GM12878 (cell line): ENCODE measurements around the gene PAM. TPM values are rescaled to one million over a fixed set of nuclear protein-coding genes. Genes with fewer than 3 reads are reported as not detected.

Source experiments
- ATAC-seq: fragments of 200-7000 bp; cut with Tn5 transposase; 3 replicates; pipeline ENCODE4 v1.9.1; 2020; ENCODE audit warnings: mild to moderate bottlenecking, moderate library complexity
- BruUV-seq: library from RNA; stranded (reverse); fragments of 400-500 nt; replicated peaks from 2 replicates; lab custom pipeline; 2021; lab: Mats Ljungman, UMichigan
- CTCF ChIA-PET: fragments of 300-600 bp; sonication (Branson Sonifier 250); formaldehyde crosslinking; extraction: SDS; loops from one replicate; lab custom pipeline; 2021; ENCODE audit warnings: inconsistent platforms; lab: Yijun Ruan, JAX
- POLR2A ChIA-PET: fragments of 350-600 bp; formaldehyde crosslinking; extraction: SDS; loops from one replicate; lab custom pipeline; 2021; ENCODE audit warnings: inconsistent platforms; lab: Charles Lee
- RAD21 ChIA-PET: fragments of 300-600 bp; sonication (Branson Sonifier 250); formaldehyde crosslinking; loops from one replicate; lab custom pipeline; 2023; ENCODE audit warnings: antibody characterized with exemption; ENCODE audit not compliant: unreplicated experiment; lab: Charles Lee
- SMC1A ChIA-PET: fragments of 300-600 bp; sonication (Branson Sonifier 250); formaldehyde crosslinking; loops from one replicate; lab custom pipeline; 2023; ENCODE audit not compliant: unreplicated experiment, uncharacterized antibody; lab: Charles Lee
- DNase-seq: peaks from one replicate; pipeline ENCODE4 v3.0.0-alpha.2; 2011; ENCODE audit warnings: low read depth, low spot score
- FAIRE-seq: peaks from 3 replicates; lab custom pipeline; 2011; peaks lifted over from hg19 to GRCh38; lab: Jason Lieb, UNC
- H2AFZ ChIP-seq: 2 replicates; pipeline ENCODE4 v1.6.0; 2011; ENCODE audit warnings: low read depth, low read length, control low read depth; ENCODE audit not compliant: control insufficient read depth
- H3K27ac ChIP-seq: 2 replicates; pipeline ENCODE4 v1.5.1; 2011; ENCODE audit warnings: control low read depth; ENCODE audit not compliant: control insufficient read depth, insufficient read depth
- H3K27me3 ChIP-seq, 2 experiments: replicated peaks in 1 of 2; 2 replicates each; pipeline versions ENCODE4 v1.6.0 to v1.6.1; 2011; ENCODE audit warnings: low read length in 1 of 2; ENCODE audit not compliant: control insufficient read depth in 2 of 2, insufficient read depth in 2 of 2
- H3K36me3 ChIP-seq, 2 experiments: 2 replicates each; pipeline ENCODE4 v1.5.1; 2011; ENCODE audit warnings: low read length in 1 of 2; ENCODE audit not compliant: control insufficient read depth in 2 of 2, insufficient read depth in 2 of 2
- H3K4me1 ChIP-seq: 2 replicates; pipeline ENCODE4 v1.6.1; 2011; ENCODE audit warnings: mild to moderate bottlenecking, low read length, moderate library complexity, mixed read lengths; ENCODE audit not compliant: control insufficient read depth, insufficient read depth
- H3K4me2 ChIP-seq: 2 replicates; pipeline ENCODE4 v1.6.0; 2011; ENCODE audit warnings: control low read depth; ENCODE audit not compliant: control insufficient read depth, insufficient read depth
- H3K4me3 ChIP-seq: fragments of 200-600 bp; sonication (generic); 2 replicates; pipeline ENCODE4 v1.5.1; 2016
- H3K79me2 ChIP-seq: 2 replicates; pipeline ENCODE4 v1.6.0; 2011; ENCODE audit warnings: low read length; ENCODE audit not compliant: control insufficient read depth, insufficient read depth
- H3K9ac ChIP-seq: 2 replicates; pipeline ENCODE4 v1.8.0; 2011; ENCODE audit warnings: low read length, control low read depth, mixed read lengths; ENCODE audit not compliant: control insufficient read depth, insufficient read depth
- H3K9me3 ChIP-seq: replicated peaks from 3 replicates; pipeline ENCODE4 v1.5.1; 2011; ENCODE audit warnings: mild to moderate bottlenecking, low read length; ENCODE audit not compliant: control insufficient read depth, insufficient read depth
- H4K20me1 ChIP-seq: 2 replicates; pipeline ENCODE4 v1.6.0; 2011; ENCODE audit not compliant: control insufficient read depth, insufficient read depth
- ATF7 ChIP-seq: fragments of 450-650 bp; IDR thresholded peaks from 2 replicates; pipeline ENCODE4 v1.6.1; 2016; ENCODE audit warnings: low read depth, mild to moderate bottlenecking
- BACH1 ChIP-seq: fragments of 450-650 bp; IDR thresholded peaks from 2 replicates; pipeline ENCODE4 v1.6.1; 2017; ENCODE audit warnings: mild to moderate bottlenecking, borderline replicate concordance
- BHLHE40 ChIP-seq, 2 experiments: fragments of 450-650 bp in 1 of 2; IDR thresholded peaks; 2 replicates each; pipeline ENCODE4 v1.6.1; 2011 to 2017; ENCODE audit warnings: low read depth in 2 of 2, borderline replicate concordance in 1 of 2, improper control_type of control experiment in 1 of 2, low read length in 1 of 2, mild to moderate bottlenecking in 1 of 2
- CREM ChIP-seq: IDR thresholded peaks from 2 replicates; pipeline ENCODE4 v1.6.1; 2014; ENCODE audit warnings: antibody characterized with exemption, low read depth
- EED ChIP-seq: sonication (generic); IDR thresholded peaks from 2 replicates; pipeline ENCODE4 v1.6.1; 2016; ENCODE audit warnings: antibody characterized with exemption, low read depth
- HDAC2 ChIP-seq: fragments of 200-600 bp; sonication (generic); IDR thresholded peaks from 2 replicates; pipeline ENCODE4 v1.6.1; 2017
- IKZF2 ChIP-seq, 2 experiments: fragments of 450-650 bp; IDR thresholded peaks; 2 replicates each; pipeline ENCODE4 v1.6.1; 2017; ENCODE audit warnings: mild to moderate bottlenecking in 2 of 2, moderate library complexity in 2 of 2
- IRF4 ChIP-seq: IDR thresholded peaks from 2 replicates; pipeline ENCODE4 v1.6.1; 2011; ENCODE audit warnings: low read depth, low read length
- JUNB ChIP-seq: IDR thresholded peaks from 2 replicates; pipeline ENCODE4 v1.6.1; 2016; ENCODE audit warnings: antibody characterized with exemption, mild to moderate bottlenecking
- MEF2B ChIP-seq: fragments of 450-650 bp; IDR thresholded peaks from 2 replicates; pipeline ENCODE4 v1.6.1; 2018; ENCODE audit warnings: mild to moderate bottlenecking, moderate library complexity; ENCODE audit not compliant: partially characterized antibody, poor library complexity, severe bottlenecking
- MTA2 ChIP-seq: fragments of 450-650 bp; IDR thresholded peaks from 2 replicates; pipeline ENCODE4 v1.6.1; 2016; ENCODE audit warnings: low read depth, mild to moderate bottlenecking, moderate library complexity
- MTA3 ChIP-seq: IDR thresholded peaks from 2 replicates; pipeline ENCODE4 v1.6.1; 2012; ENCODE audit warnings: low read length, inconsistent platforms, borderline replicate concordance
- NBN ChIP-seq: fragments of 450-650 bp; IDR thresholded peaks from 2 replicates; pipeline ENCODE4 v1.6.1; 2016
- WRNIP1 ChIP-seq: IDR thresholded peaks from 2 replicates; pipeline ENCODE4 v1.6.1; 2011; ENCODE audit warnings: low read depth, low read length, improper control_type of control experiment, borderline replicate concordance
- WGBS: methylation state at CpG from one replicate; pipeline ENCODE4 v1.1.6; 2016; ENCODE audit warnings: low lambda C conversion rate; ENCODE audit not compliant: insufficient replicate concordance, insufficient coverage; ENCODE audit errors: missing lambda C conversion rate; 5-methylcytosine and 5-hydroxymethylcytosine counted together
- in situ Hi-C: fragments of 300-500 bp; cut with MboI; formaldehyde crosslinking; loops from 9 replicates; pipeline ENCODE4 v1.14.3; 2018; ENCODE audit warnings: mixed read lengths
- intact Hi-C: fragments of 100-400 bp; cut with micrococcal nuclease; formaldehyde crosslinking; loops from one replicate; pipeline ENCODE4 v1.14.2; 2022; ENCODE audit not compliant: unreplicated experiment
- polyA plus RNA-seq, 11 experiments: library from polyadenylated mRNA; depleted of rRNA in 4 of 11; unstranded in 6 of 11; stranded (reverse) in 5 of 11; fragments of >200 nt; fragmentation: Nextera tagmentation in 4 of 11; fragmentation: Illumina TruSeq in 1 of 11; extraction: Ambion mirVana in 4 of 11; extraction: Trizol in 1 of 11; gene quantifications; 1 replicate in 1 of 11; 2 replicates in 10 of 11; pipeline versions ENCODE4 v1.2.1 to v1.2.3, GENCODE V29; 2011 to 2016; ENCODE audit warnings: inconsistent platforms in 2 of 11, missing spikeins in 2 of 11, low read depth in 1 of 11
- total RNA-seq, 4 experiments: library from RNA; depleted of rRNA in 3 of 4; stranded (reverse); fragments of >200 nt in 3 of 4; fragmentation: Illumina TruSeq in 1 of 4; extraction: Trizol in 1 of 4; gene quantifications; 2 replicates each; pipeline versions ENCODE4 v1.2.1 to v1.2.3, GENCODE V29; 2013 to 2021
- TF ChIP-seq, protein P1 (sequence below): fragments of 450-650 bp; IDR thresholded peaks from 2 replicates; pipeline ENCODE4 v1.6.1; 2017; ENCODE audit warnings: mild to moderate bottlenecking, moderate library complexity
- TF ChIP-seq, protein P2 (sequence below): fragments of 450-650 bp; IDR thresholded peaks from 2 replicates; pipeline ENCODE4 v1.6.1; 2016; ENCODE audit warnings: mild to moderate bottlenecking
- TF ChIP-seq, protein P3 (sequence below): IDR thresholded peaks from 2 replicates; pipeline ENCODE4 v1.6.1; 2012; ENCODE audit warnings: low read length, inconsistent platforms

Gene PAM
- total and polyA plus RNA-seq, 10 of the 15 experiments (the other 5 are each of a cell fraction or from before 2014, with no cell fraction given), result 5.5 to 72.5 (median 15.4) TPM

DNA sequence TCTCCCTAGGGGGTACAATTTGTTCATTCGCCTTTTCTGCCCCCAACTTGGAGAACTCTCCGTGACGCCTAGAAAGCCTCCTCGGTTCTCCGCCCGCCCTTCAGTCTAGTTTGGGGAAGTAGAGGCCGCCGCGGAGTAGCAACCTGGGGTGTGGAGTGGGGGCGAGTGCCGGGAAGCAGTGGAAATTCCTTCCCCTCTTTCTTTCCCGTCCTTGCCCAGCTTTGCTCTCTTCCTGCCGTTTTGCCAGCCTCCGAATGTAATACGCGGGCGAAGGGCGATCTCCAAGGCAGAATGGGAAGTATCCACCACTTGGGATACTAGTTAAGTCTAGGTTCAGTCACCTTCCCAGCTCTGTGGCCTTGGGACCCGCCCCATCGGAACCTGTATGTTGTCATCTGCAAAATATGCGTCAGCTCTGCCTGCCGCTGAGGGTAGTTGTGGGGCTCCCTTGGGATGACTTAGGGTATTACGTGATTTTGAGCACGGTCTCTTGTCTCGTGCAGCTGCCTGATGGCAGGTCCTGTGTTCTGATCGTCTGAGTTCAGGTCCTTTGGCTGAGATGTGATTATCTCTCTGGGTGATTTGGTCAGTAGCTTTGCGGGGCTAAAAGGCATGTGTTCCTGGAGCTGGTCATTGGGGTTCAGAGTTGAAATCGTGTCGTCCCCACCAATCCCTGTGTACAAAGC, 724 bp downstream of the PAM start:
- Histone ChIP-seq H3K4me2 (peak overlapping the region; percentile 96), H3K79me2 (peaks cover 40% of the 10 kb centered on the region), H2AFZ (peak overlapping the region; percentile 96), H3K36me3 (no peaks in the 10 kb centered on the region), H4K20me1 (no peaks in the 10 kb centered on the region), H3K9me3 (no peaks in the 10 kb centered on the region; the same call in 2 of the 3 replicates), H3K27ac (peak overlapping the region; percentile 81), H3K4me1 (peaks cover 11% of the 10 kb centered on the region), H3K27me3 (no peaks in the 10 kb centered on the region; a peak in 1 of 4 replicates), H3K9ac (peak overlapping the region; percentile 87), H3K4me3 (peak overlapping the region; percentile 99)
- DNase-seq (peak; percentile 57), FAIRE-seq (peak; percentile 88), ATAC-seq (peak; percentile 77)
- WGBS, result under 1% methylated on average over 25 of the region's 29 CpGs
- ChIA-PET RAD21 (interaction anchor here (0.8 to 2.5 kb wide), 7 partner anchors 8 to 383 kb away, joined by 3 to 9 read pairs (median 4); partner anchors contain the start of genes GIN1 and PPIP5K2), SMC1A (interaction anchor here (0.7 to 3.4 kb wide), 12 partner anchors 9 to 365 kb away, joined by 3 to 17 read pairs (median 4); partner anchors contain the start of genes GIN1 and PPIP5K2), CTCF (interaction anchor here (0.7 to 2.1 kb wide), 9 partner anchors 8 to 160 kb away, joined by 3 to 9 read pairs (median 4); no protein-coding TSS in a partner anchor), POLR2A (interaction anchor here (1.2 to 2.8 kb wide), 6 partner anchors 8 to 504 kb away, joined by 3 to 11 read pairs (median 8); partner anchors contain the start of genes GIN1 and PPIP5K2)
- intact Hi-C loops (loop anchor here (5.0 kb wide), 1 partner anchor 366 kb away; the partner anchor contains the start of genes GIN1 and PPIP5K2), in situ Hi-C loops (loop anchor here (10.0 kb wide), 1 partner anchor 369 kb away; the partner anchor contains the start of genes GIN1 and PPIP5K2)
- no TSS peak for BruUV-seq
- TF ChIP-seq IRF4 (no peak), MEF2B (peak; percentile 91), EED (peak; percentile 64), BHLHE40 (IDR thresholded peaks at IDR 0.05; ENCODE audit: borderline replicate concordance in 1 of 2, low read depth in 2 of 2, low read length in 1 of 2) (peak; percentile 97), NBN (peak; percentile 71), CREM (peak; percentile 87), MTA2 (peak; percentile 51; the same call in 1 of the 2 replicates), JUNB (peak; percentile 43), WRNIP1 (0 out of 2 replicates have a peak, but pooled peaks have one; percentile 49), MTA3 (no peak), IKZF2 (IDR thresholded peaks at IDR 0.05) (peak; percentile 69 to 78), BACH1 (peak; percentile 50; the same call in 1 of the 2 replicates), ATF7 (peak; percentile 93), HDAC2 (no peak)
- TF ChIP-seq, protein P1, sequence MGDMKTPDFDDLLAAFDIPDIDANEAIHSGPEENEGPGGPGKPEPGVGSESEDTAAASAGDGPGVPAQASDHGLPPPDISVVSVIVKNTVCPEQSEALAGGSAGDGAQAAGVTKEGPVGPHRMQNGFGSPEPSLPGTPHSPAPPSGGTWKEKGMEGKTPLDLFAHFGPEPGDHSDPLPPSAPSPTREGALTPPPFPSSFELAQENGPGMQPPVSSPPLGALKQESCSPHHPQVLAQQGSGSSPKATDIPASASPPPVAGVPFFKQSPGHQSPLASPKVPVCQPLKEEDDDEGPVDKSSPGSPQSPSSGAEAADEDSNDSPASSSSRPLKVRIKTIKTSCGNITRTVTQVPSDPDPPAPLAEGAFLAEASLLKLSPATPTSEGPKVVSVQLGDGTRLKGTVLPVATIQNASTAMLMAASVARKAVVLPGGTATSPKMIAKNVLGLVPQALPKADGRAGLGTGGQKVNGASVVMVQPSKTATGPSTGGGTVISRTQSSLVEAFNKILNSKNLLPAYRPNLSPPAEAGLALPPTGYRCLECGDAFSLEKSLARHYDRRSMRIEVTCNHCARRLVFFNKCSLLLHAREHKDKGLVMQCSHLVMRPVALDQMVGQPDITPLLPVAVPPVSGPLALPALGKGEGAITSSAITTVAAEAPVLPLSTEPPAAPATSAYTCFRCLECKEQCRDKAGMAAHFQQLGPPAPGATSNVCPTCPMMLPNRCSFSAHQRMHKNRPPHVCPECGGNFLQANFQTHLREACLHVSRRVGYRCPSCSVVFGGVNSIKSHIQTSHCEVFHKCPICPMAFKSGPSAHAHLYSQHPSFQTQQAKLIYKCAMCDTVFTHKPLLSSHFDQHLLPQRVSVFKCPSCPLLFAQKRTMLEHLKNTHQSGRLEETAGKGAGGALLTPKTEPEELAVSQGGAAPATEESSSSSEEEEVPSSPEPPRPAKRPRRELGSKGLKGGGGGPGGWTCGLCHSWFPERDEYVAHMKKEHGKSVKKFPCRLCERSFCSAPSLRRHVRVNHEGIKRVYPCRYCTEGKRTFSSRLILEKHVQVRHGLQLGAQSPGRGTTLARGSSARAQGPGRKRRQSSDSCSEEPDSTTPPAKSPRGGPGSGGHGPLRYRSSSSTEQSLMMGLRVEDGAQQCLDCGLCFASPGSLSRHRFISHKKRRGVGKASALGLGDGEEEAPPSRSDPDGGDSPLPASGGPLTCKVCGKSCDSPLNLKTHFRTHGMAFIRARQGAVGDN, result 0 out of 2 replicates have a peak, but pooled peaks have one; percentile 33
- TF ChIP-seq, protein P2, sequence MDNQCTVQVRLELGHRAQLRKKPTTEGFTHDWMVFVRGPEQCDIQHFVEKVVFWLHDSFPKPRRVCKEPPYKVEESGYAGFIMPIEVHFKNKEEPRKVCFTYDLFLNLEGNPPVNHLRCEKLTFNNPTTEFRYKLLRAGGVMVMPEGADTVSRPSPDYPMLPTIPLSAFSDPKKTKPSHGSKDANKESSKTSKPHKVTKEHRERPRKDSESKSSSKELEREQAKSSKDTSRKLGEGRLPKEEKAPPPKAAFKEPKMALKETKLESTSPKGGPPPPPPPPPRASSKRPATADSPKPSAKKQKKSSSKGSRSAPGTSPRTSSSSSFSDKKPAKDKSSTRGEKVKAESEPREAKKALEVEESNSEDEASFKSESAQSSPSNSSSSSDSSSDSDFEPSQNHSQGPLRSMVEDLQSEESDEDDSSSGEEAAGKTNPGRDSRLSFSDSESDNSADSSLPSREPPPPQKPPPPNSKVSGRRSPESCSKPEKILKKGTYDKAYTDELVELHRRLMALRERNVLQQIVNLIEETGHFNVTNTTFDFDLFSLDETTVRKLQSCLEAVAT, result 0 out of 2 replicates have a peak, but pooled peaks have one; percentile 31
- TF ChIP-seq, protein P3, sequence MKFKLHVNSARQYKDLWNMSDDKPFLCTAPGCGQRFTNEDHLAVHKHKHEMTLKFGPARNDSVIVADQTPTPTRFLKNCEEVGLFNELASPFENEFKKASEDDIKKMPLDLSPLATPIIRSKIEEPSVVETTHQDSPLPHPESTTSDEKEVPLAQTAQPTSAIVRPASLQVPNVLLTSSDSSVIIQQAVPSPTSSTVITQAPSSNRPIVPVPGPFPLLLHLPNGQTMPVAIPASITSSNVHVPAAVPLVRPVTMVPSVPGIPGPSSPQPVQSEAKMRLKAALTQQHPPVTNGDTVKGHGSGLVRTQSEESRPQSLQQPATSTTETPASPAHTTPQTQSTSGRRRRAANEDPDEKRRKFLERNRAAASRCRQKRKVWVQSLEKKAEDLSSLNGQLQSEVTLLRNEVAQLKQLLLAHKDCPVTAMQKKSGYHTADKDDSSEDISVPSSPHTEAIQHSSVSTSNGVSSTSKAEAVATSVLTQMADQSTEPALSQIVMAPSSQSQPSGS, result no peak
